Measurements from ENCODE around the gene SHLD1.

SHLD1 gene

DNA sequence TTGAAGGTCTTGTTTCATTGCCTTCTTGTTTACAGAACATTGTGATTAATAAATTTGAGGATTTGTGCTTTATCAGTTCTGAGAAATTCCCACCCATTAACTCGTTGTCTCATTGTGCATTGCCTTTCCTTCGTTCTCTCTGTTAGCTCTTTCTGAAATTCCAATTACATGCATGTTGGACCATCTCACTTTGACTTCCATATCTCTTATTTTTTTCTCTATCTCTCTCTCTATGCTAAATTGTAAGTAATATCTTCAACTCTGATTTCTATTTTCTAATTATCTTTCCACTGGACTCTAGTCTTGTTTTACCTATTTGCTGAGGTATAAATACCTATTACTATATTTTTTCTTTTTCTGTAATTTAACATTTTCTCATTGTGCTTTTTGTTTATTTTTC lies 92.3 kb downstream of the SHLD1 start:
- H3K27me3 ChIP-seq (ENCODE audit: low read length): no peaks in the 10 kb centered on the region
- TF ChIP-seq EZH2phosphoT487 (conservative IDR thresholded peaks at IDR 0.05; ENCODE audit: low read length): no peak
- TF ChIP-seq, protein P1, sequence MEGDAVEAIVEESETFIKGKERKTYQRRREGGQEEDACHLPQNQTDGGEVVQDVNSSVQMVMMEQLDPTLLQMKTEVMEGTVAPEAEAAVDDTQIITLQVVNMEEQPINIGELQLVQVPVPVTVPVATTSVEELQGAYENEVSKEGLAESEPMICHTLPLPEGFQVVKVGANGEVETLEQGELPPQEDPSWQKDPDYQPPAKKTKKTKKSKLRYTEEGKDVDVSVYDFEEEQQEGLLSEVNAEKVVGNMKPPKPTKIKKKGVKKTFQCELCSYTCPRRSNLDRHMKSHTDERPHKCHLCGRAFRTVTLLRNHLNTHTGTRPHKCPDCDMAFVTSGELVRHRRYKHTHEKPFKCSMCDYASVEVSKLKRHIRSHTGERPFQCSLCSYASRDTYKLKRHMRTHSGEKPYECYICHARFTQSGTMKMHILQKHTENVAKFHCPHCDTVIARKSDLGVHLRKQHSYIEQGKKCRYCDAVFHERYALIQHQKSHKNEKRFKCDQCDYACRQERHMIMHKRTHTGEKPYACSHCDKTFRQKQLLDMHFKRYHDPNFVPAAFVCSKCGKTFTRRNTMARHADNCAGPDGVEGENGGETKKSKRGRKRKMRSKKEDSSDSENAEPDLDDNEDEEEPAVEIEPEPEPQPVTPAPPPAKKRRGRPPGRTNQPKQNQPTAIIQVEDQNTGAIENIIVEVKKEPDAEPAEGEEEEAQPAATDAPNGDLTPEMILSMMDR (IDR thresholded peaks at IDR 0.05; ENCODE audit: insufficient read depth, low read length, poor library complexity, severe bottlenecking): no peak
- H3K4me2 ChIP-seq (ENCODE audit: low read depth, low read length, poor library complexity, severe bottlenecking): no peak overlapping the region
- H3K27ac ChIP-seq (ENCODE audit: low read depth, low read length): no peak overlapping the region
- no peaks in the 10 kb centered on the region; the same call in 1 of the 2 replicates for H3K36me3 ChIP-seq (ENCODE audit: low read length)
- 0 out of 2 replicates have a peak, but pooled peaks cover 7% of the 10 kb centered on the region for H3K79me2 ChIP-seq (ENCODE audit: insufficient read depth, low read length)
- H2AFZ ChIP-seq (ENCODE audit: low read depth, low read length, severe bottlenecking): no peak overlapping the region
- no peaks in the 10 kb centered on the region for H3K9me3 ChIP-seq (ENCODE audit: insufficient read depth, low read length)
- no peak overlapping the region for H3K9ac ChIP-seq (ENCODE audit: low read length)
- H3K9me2 ChIP-seq (replicated peaks; ENCODE audit: insufficient read depth, low read length): no peaks in the 10 kb centered on the region
- H3K4me3 ChIP-seq (ENCODE audit: insufficient read depth, low read length, poor library complexity, severe bottlenecking): no peak overlapping the region
- H3F3A ChIP-seq (ENCODE audit: insufficient read depth): no peaks in the 10 kb centered on the region
- no peaks in the 10 kb centered on the region for H4K20me1 ChIP-seq (ENCODE audit: low read depth, low read length)

DNA sequence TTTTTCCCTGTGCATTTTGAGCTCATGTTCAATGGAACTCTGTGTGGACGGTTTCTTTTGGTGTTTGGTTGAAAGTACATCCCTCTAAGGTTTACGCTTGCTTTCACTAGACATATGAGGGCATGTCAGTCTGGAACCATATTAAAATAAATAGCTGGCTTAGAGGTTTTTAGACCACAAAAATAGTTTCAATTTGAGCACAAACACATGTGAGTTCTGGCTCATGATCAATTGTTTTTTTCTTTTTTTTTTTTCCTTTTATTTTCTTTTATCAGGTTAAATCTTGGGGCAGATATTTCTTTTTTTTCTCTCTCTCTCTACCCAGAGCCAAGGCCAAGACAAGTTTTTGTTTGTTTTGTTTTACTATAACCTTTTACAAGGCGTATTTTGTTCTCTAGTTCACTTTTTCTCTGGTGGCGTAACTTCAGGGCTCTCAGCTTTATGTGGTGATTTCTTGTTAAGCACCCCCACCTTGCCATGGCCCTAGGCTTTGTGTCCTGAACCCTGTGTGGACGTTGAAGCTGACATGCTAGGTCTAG lies 92.9 kb downstream of the SHLD1 start:
- no peaks in the 10 kb centered on the region for H3K36me3 ChIP-seq (ENCODE audit: low read length)
- no peak overlapping the region for H3K4me3 ChIP-seq (ENCODE audit: insufficient read depth, low read length, poor library complexity, severe bottlenecking)
- no peaks in the 10 kb centered on the region for H3K27me3 ChIP-seq (ENCODE audit: low read length)
- H3K79me2 ChIP-seq (ENCODE audit: insufficient read depth, low read length): 0 out of 2 replicates have a peak, but pooled peaks cover 7% of the 10 kb centered on the region
- no peaks in the 10 kb centered on the region for H3F3A ChIP-seq (ENCODE audit: insufficient read depth)
- no peak overlapping the region for H3K27ac ChIP-seq (ENCODE audit: low read depth, low read length)
- no peak for TF ChIP-seq EZH2phosphoT487 (conservative IDR thresholded peaks at IDR 0.05; ENCODE audit: low read length)
- TF ChIP-seq, protein P1 (IDR thresholded peaks at IDR 0.05; ENCODE audit: insufficient read depth, low read length, poor library complexity, severe bottlenecking): no peak
- H2AFZ ChIP-seq (ENCODE audit: low read depth, low read length, severe bottlenecking): no peak overlapping the region
- H4K20me1 ChIP-seq (ENCODE audit: low read depth, low read length): no peaks in the 10 kb centered on the region
- H3K9me3 ChIP-seq (ENCODE audit: insufficient read depth, low read length): no peaks in the 10 kb centered on the region
- no peak overlapping the region for H3K4me2 ChIP-seq (ENCODE audit: low read depth, low read length, poor library complexity, severe bottlenecking)
- H3K9ac ChIP-seq (ENCODE audit: low read length): no peak overlapping the region
- no peaks in the 10 kb centered on the region for H3K9me2 ChIP-seq (replicated peaks; ENCODE audit: insufficient read depth, low read length)

DNA sequence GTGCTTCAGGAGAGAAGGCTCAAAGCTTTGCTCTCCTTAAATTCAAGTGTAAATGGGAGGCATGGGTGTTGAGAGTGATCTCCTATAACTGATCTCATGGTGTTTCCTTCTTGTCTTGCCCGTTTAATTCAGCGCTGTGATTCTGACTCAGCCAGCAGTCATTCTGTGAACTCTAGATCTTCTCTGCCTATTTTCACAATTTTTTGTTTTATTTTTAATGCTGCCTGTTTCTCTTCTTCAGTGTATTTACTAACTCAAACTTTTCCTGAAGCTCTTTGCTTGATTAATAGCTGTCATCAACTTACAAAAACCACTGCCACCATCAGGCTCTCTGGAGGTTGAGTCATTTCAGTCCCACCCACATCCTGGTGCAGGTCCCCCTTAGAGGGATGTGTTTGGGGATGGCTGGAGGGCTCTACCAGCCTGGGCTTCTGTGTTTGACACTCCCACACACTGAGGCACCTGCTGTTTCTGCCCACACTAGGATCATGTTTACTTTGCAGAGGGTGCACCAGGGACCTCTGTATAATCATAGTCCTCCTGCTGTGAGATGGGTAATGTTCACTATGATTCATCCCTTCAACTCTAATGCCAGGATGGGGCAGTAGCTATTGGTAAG lies 94.0 kb downstream of the SHLD1 start:
- Histone ChIP-seq H3K4me2 (ENCODE audit: low read depth, low read length, poor library complexity, severe bottlenecking) (no peak overlapping the region), H3F3A (ENCODE audit: insufficient read depth) (no peaks in the 10 kb centered on the region), H3K27me3 (ENCODE audit: low read length) (no peaks in the 10 kb centered on the region), H3K9me3 (ENCODE audit: insufficient read depth, low read length) (no peaks in the 10 kb centered on the region), H4K20me1 (ENCODE audit: low read depth, low read length) (no peaks in the 10 kb centered on the region), H3K4me3 (ENCODE audit: insufficient read depth, low read length, poor library complexity, severe bottlenecking) (no peak overlapping the region), H3K79me2 (ENCODE audit: insufficient read depth, low read length) (0 out of 2 replicates have a peak, but pooled peaks cover 7% of the 10 kb centered on the region), H3K9ac (ENCODE audit: low read length) (no peak overlapping the region), H3K9me2 (replicated peaks; ENCODE audit: insufficient read depth, low read length) (no peaks in the 10 kb centered on the region), H3K27ac (ENCODE audit: low read depth, low read length) (no peak overlapping the region), H2AFZ (ENCODE audit: low read depth, low read length, severe bottlenecking) (no peak overlapping the region), H3K36me3 (ENCODE audit: low read length) (no peaks in the 10 kb centered on the region)
- TF ChIP-seq, protein P1 (IDR thresholded peaks at IDR 0.05; ENCODE audit: insufficient read depth, low read length, poor library complexity, severe bottlenecking): no peak
- TF ChIP-seq EZH2phosphoT487 (conservative IDR thresholded peaks at IDR 0.05; ENCODE audit: low read length): no peak
